Esophagus squamous epithelium (tissue), 5 donors: Measurements from ENCODE around the gene KCNMB2. TPM values are rescaled to one million over a fixed set of nuclear protein-coding genes. Genes with fewer than 3 reads are reported as not detected.

Experiments used
- DNase-seq: peaks from one replicate; lab custom pipeline; 2025; lab: John Stamatoyannopoulos, UW
- H3K27ac ChIP-seq, 4 donors: fragments of 200-600 bp; sonication (generic); one replicate each; pipeline ENCODE4 v1.5.1; 2016 to 2019; ENCODE audit warnings: mild to moderate bottlenecking in 1 of 4
- H3K27me3 ChIP-seq, 4 donors: fragments of 200-600 bp; sonication (generic); 1 replicate in 3 of 4; 2 replicates in 1 of 4; pipeline versions ENCODE4 v1.5.1 to v1.6.0; 2017 to 2021; ENCODE audit warnings: antibody characterized with exemption in 1 of 4
- H3K36me3 ChIP-seq, 3 donors: fragments of 200-600 bp; sonication (generic); one replicate each; pipeline ENCODE4 v1.5.1; 2016 to 2019
- H3K4me1 ChIP-seq, 3 donors: fragments of 200-600 bp; sonication (generic); one replicate each; pipeline ENCODE4 v1.5.1; 2017 to 2019
- H3K4me3 ChIP-seq, 4 donors: fragments of 200-600 bp; sonication (generic); 1 replicate in 3 of 4; 2 replicates in 1 of 4; pipeline ENCODE4 v1.5.1; 2016 to 2019; ENCODE audit warnings: mild to moderate bottlenecking in 2 of 4, moderate library complexity in 1 of 4
- H3K9me3 ChIP-seq, 3 donors: fragments of 200-600 bp; sonication (generic); one replicate each; pipeline ENCODE4 v1.5.1; 2016 to 2019
- POLR2A ChIP-seq, 4 donors: fragments of 450-650 bp; IDR thresholded peaks; one replicate each; pipeline ENCODE4 v1.6.1; 2017; ENCODE audit warnings: antibody characterized with exemption in 4 of 4, mild to moderate bottlenecking in 4 of 4, moderate library complexity in 3 of 4
- WGBS, 2 donors: methylation state at CpG; one replicate each; pipeline ENCODE4 v1.1.5; 2018; 5-methylcytosine and 5-hydroxymethylcytosine counted together
- intact Hi-C: fragments of 100-400 bp; cut with DNase I; formaldehyde crosslinking; loops from one replicate; pipeline ENCODE4 v1.15.0; 2022
- total RNA-seq, 4 donors: library from RNA; depleted of rRNA; stranded (reverse); fragments of >200 nt; gene quantifications; one replicate each; pipeline ENCODE4 v1.1.0, GENCODE V29; 2016
- TF ChIP-seq, protein P1 (sequence below), 6 experiments: fragments of 450-650 bp in 4 of 6; fragments of 200-600 bp in 2 of 6; sonication (generic) in 2 of 6; IDR thresholded peaks; one replicate each; pipeline ENCODE4 v1.5.1; 2016 to 2019; ENCODE audit warnings: antibody characterized with exemption in 6 of 6, mild to moderate bottlenecking in 4 of 6, moderate library complexity in 4 of 6
- donor health status: DM: yes; HTN: yes; CAD: no.

The KCNMB2 gene
- total RNA-seq, 4 donors from 2014 or later = 0.19 TPM; not detected in 3

DNA sequence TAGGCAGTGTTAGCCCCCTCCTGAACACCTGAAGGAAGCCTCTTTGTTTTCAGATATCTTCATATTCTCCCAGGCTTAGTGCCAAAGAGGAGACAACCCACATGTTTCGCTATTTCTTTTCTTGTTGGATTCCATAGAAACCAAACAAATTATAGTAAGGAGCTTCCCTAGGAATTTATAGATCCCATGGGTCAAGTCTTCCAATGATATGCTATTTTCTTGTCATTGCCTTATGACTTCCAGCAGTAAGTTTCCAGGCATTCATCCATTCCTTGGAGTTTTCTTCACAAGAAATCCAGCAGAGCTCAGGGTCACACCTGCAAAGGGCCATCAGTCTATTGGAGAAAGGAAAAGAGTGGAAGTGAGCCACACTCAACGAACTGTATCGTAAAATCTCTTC lies 9.9 kb upstream of the KCNMB2 start:
- no peak overlapping the region for H3K4me3 ChIP-seq
- no peak overlapping the region for H3K27ac ChIP-seq
- H3K4me1 ChIP-seq = no peaks in the 10 kb centered on the region
- no peak for DNase-seq
- H3K27me3 ChIP-seq = no peaks in the 10 kb centered on the region
- H3K9me3 ChIP-seq = no peaks in the 10 kb centered on the region
- TF ChIP-seq, protein P1, sequence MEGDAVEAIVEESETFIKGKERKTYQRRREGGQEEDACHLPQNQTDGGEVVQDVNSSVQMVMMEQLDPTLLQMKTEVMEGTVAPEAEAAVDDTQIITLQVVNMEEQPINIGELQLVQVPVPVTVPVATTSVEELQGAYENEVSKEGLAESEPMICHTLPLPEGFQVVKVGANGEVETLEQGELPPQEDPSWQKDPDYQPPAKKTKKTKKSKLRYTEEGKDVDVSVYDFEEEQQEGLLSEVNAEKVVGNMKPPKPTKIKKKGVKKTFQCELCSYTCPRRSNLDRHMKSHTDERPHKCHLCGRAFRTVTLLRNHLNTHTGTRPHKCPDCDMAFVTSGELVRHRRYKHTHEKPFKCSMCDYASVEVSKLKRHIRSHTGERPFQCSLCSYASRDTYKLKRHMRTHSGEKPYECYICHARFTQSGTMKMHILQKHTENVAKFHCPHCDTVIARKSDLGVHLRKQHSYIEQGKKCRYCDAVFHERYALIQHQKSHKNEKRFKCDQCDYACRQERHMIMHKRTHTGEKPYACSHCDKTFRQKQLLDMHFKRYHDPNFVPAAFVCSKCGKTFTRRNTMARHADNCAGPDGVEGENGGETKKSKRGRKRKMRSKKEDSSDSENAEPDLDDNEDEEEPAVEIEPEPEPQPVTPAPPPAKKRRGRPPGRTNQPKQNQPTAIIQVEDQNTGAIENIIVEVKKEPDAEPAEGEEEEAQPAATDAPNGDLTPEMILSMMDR (IDR thresholded peaks at IDR 0.05) = no peak
- TF ChIP-seq POLR2A (IDR thresholded peaks at IDR 0.05) = no peak
- H3K36me3 ChIP-seq = no peaks in the 10 kb centered on the region
- WGBS, 2 donors = 65 to 79% methylated on average over 3 of the region's 3 CpGs
- intact Hi-C loops = no loop called here

DNA sequence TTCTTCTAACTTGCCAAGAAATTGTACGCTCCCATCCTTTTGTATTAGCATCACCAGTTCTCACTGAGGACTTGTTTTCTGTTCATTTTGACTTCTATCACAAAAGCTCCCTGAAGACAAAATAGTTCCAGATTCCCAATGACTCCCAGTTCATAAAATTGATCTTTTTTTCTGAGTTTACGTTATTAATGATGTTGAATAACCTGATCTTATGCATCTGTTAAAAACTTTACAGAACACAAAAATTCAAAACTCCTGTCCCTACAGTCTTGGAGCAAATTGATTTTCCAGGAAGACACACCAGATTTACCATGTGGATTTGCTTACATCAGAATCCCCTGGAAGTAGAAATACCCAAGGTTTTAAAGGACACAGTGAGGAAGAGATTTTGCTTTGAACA lies 8.3 kb upstream of the KCNMB2 start:
- no peaks in the 10 kb centered on the region for H3K27me3 ChIP-seq
- no peak overlapping the region for H3K4me3 ChIP-seq
- no peaks in the 10 kb centered on the region for H3K9me3 ChIP-seq
- DNase-seq = no peak
- TF ChIP-seq, protein P1 (IDR thresholded peaks at IDR 0.05) = no peak
- no peak for TF ChIP-seq POLR2A (IDR thresholded peaks at IDR 0.05)
- intact Hi-C loops = no loop called here
- 91 to 95% methylated on average over 2 of the region's 2 CpGs for WGBS, 2 donors
- no peak overlapping the region for H3K27ac ChIP-seq
- H3K4me1 ChIP-seq = no peaks in the 10 kb centered on the region
- H3K36me3 ChIP-seq = no peaks in the 10 kb centered on the region

DNA sequence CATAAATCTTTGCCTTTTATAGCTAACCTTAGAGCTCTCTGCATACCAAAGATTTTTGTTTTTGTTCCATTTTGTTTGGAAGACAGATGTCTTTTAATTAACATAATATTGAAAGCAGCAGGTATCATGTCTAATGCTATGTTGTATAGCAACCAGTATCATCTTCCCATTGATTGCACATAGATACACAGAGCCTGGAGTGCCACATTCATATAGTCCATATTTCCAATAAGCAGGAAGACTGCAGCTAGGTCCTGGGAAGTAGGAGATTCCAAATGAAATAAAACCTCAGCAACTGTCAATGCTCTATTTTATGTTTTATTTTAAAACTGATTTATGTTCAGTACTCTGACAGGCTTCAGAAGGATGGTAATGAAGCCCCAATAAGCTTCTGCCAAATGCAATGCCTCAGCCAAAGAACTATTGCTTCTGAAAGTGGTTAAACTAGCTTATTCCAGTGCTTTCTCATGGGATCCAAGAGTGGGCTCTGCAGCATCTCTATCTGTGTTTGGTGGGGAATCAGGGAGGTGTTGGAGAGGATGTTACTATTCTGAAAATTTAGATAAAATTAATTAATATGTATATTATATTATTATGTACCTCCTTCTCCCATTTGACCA lies 6.5 kb upstream of the KCNMB2 start:
- DNase-seq = no peak
- TF ChIP-seq POLR2A (IDR thresholded peaks at IDR 0.05) = no peak
- TF ChIP-seq, protein P1 (IDR thresholded peaks at IDR 0.05) = no peak
- H3K4me1 ChIP-seq = no peaks in the 10 kb centered on the region
- H3K9me3 ChIP-seq = no peaks in the 10 kb centered on the region
- intact Hi-C loops = no loop called here
- H3K4me3 ChIP-seq = no peak overlapping the region
- H3K27me3 ChIP-seq = no peaks in the 10 kb centered on the region
- H3K27ac ChIP-seq = no peak overlapping the region
- H3K36me3 ChIP-seq = no peaks in the 10 kb centered on the region

DNA sequence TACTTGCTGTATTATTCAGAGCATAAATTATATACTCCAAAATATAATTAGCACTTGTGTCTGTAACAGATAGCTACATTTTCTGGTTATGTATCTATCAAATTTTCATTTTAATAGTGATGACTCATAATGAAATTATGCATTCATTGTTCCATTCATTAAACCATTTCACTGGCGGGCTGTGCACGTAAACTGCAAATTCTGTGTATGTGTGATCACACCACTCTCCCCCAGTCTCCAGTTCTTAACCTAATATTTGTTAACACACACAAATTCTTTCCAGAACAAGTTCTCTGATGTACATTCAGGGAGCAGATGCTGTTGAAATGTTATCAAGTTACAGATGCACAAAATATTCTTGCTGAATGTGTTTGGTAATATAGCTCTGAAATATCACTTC lies 3.8 kb upstream of the KCNMB2 start:
- WGBS, 2 donors = 11 to 16% methylated on average over 2 of the region's 2 CpGs
- H3K9me3 ChIP-seq = no peaks in the 10 kb centered on the region
- intact Hi-C loops = no loop called here

DNA sequence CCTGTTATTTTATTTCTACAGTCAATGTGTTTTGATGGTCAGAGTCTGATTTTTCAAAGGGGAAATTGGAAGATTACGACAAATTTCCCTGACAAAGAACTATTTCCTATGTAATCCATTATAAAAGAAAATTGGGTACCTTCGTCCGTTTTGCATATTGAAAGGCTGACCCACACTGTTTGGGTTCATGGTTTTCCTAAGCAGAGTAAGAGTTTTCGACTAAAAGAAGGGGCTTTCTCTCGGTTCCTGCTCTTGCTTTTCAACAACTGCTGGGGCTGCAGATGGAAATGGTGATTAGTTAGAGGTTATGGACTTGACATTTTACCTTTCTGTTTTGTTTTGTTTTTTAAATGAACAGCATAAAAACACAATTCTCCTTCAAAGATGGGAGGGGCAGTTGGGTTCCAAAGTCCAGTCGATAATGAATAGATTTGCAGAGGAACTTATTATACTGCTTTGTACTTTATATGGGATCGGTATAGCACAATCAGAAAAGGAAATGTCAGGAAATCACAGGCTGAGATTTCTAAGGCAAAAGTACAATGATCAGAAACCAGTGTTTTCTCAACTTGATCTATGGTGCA lies 978 bp downstream of the KCNMB2 start:
- Histone ChIP-seq H3K9me3 (no peaks in the 10 kb centered on the region), H3K27ac (no peak overlapping the region), H3K4me1 (peaks cover 0 to 19% (median 0%) of the 10 kb centered on the region in 3 donors), H3K36me3 (no peaks in the 10 kb centered on the region), H3K27me3 (peaks cover 0 to 23% (median 0%) of the 10 kb centered on the region in 4 donors), H3K4me3 (peak overlapping the region in 3 of 4 donors; percentile 30 to 57 (median 36))
- 36 to 39% methylated on average over 7 of the region's 7 CpGs for WGBS, 2 donors
- no peak for TF ChIP-seq POLR2A (IDR thresholded peaks at IDR 0.05)
- TF ChIP-seq, protein P1 (IDR thresholded peaks at IDR 0.05) = no peak
- intact Hi-C loops = no loop called here
- no peak for DNase-seq

More for the DNA sequence above, 3.8 kb upstream of the KCNMB2 start:
- Histone ChIP-seq H3K4me1 (peaks cover 0 to 18% (median 0%) of the 10 kb centered on the region in 3 donors), H3K36me3 (no peaks in the 10 kb centered on the region), H3K4me3 (no peak overlapping the region), H3K27me3 (peaks cover 0 to 12% (median 0%) of the 10 kb centered on the region in 4 donors), H3K27ac (no peak overlapping the region)
- no peak for TF ChIP-seq POLR2A (IDR thresholded peaks at IDR 0.05)
- TF ChIP-seq, protein P1 (IDR thresholded peaks at IDR 0.05) = no peak
- no peak for DNase-seq
